ENCODE data around the gene GKAP1. TPM values are rescaled to one million over a fixed set of nuclear protein-coding genes. Genes with fewer than 3 reads are reported as not detected.
"Not testable (repeated sequence)": the region's sequence is repeated elsewhere in the genome, so short reads cannot be mapped to it uniquely, and the experiment has no call there.

GKAP1 gene
- total RNA-seq, 2 experiments from 2014 or later: 3.9 to 4.4 TPM

DNA sequence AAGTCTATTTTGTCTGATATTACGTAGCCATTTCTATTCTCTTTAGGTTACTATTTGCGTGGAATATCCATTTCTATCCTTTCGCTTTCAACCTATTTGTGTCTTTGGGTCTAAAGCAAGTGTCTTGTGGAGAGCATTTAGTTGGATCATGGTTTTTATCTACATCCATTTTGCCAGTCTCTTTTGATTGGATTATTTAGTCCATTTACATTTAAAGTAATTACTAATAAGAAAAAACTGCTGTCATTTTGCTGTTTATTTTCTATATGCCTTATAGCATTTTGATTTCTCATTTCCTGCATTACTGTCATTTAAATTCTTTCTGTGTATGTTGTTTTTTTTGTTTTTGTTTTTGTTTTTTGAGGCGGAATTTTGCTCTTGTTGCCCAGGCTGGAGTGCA is 83.8 kb downstream of the GKAP1 start:
- Mint-ChIP-seq H3K9me3 (peaks cover 13% of the 10 kb centered on the region), H3K36me3 (ENCODE audit: low read depth) (peaks cover 5% of the 10 kb centered on the region), H3K4me1 (ENCODE audit: low read depth) (peaks cover 8% of the 10 kb centered on the region), H3K27ac (no peak overlapping the region), H3K4me3 (no peak overlapping the region), H3K27me3 (no peaks in the 10 kb centered on the region)
- POLR2A ChIA-PET: no interaction called here
- intact Hi-C loops (cut with micrococcal nuclease): no loop called here
- CTCF ChIA-PET: no interaction called here
- no peak for ATAC-seq
- no peak for DNase-seq
- TF ChIP-seq CTCF (IDR thresholded peaks at IDR 0.05): no peak

DNA sequence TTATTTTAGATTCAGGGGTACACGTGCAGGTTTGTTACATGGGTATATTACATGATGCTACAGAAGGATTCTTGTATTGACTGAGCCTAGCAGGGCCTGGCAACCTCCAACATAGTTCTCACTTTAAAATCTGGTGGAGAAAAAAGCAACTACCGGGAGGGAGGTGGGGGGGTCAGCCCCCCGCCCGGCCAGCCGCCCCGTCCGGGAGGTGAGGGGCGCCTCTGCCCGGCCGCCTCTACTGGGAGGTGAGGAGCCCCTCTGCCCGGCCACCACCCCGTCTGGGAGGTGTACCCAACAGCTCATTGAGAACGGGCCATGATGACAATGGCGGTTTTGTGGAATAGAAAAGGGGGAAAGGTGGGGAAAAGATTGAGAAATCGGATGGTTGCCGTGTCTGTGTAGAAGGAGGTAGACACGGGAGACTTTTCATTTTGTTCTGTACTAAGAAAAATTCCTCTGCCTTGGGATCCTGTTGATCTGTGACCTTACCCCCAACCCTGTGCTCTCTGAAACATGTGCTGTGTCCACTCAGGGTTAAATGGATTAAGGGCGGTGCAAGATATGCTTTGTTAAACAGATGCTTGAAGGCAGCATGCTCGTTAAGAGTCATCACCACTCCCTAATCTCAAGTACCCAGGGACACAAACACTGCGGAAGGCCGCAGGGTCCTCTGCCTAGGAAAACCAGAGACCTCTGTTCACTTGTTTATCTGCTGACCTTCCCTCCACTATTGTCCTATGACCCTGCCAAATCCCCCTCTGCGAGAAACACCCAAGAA is 88.8 kb downstream of the GKAP1 start:
- H3K27ac Mint-ChIP-seq; intact Hi-C loops (cut with micrococcal nuclease); H3K36me3 Mint-ChIP-seq (ENCODE audit: low read depth); H3K4me1 Mint-ChIP-seq (ENCODE audit: low read depth); H3K27me3 Mint-ChIP-seq; ATAC-seq; H3K4me3 Mint-ChIP-seq; CTCF ChIA-PET; DNase-seq; POLR2A ChIA-PET; H3K9me3 Mint-ChIP-seq: not testable (repeated sequence)

GRCh38 chr9:83724436-83724835 is 93.1 kb downstream of the GKAP1 start:
- no peaks in the 10 kb centered on the region for H3K4me1 Mint-ChIP-seq (ENCODE audit: low read depth)
- ChIA-PET POLR2A (no interaction called here), CTCF (no interaction called here)
- no peaks in the 10 kb centered on the region for H3K36me3 Mint-ChIP-seq (ENCODE audit: low read depth)
- H3K27ac Mint-ChIP-seq: no peak overlapping the region
- H3K4me3 Mint-ChIP-seq: no peak overlapping the region
- ATAC-seq (no peak), DNase-seq (no peak)
- no peaks in the 10 kb centered on the region for H3K9me3 Mint-ChIP-seq
- intact Hi-C loops (cut with micrococcal nuclease): no loop called here
- no peaks in the 10 kb centered on the region for H3K27me3 Mint-ChIP-seq
- no peak for TF ChIP-seq CTCF (IDR thresholded peaks at IDR 0.05)

DNA sequence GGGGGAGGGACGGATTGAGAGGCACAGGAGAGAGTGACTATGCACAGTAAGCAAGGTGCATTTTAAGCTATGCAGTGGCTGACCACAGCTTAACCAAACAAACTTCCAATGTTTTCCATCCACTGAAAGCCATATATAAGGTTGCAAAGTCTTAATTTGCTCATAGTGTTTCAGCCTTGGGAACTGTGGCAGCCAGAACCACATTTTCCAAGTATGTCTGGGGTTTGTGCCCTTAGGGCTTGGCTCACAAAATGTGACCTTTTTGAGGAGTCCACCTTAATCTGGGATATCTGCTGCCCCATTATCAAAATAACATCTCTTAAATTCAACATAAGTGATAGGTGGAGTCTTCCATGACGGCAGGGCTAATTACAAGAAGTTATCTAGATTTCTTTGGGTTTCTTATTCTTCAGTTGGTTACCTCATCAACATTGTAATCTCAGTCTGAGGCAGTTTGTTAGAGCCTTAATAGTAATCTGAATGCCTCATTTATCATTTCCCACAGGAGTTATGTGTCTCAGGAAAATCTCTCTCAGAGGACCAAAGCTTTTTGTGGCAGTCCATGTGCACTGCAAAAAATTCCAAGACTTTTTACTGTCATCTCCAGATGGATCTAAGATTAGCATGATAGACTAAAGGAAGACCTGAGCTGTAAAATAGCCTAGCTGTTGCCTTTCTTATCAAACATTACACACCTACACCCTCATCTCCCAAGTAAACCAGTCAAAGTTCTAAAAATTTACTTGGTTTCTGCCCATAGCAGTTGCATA is 94.7 kb downstream of the GKAP1 start:
- H3K27me3 Mint-ChIP-seq: no peaks in the 10 kb centered on the region
- H3K27ac Mint-ChIP-seq: no peak overlapping the region
- no peak overlapping the region for H3K4me3 Mint-ChIP-seq
- no peak for ATAC-seq
- H3K4me1 Mint-ChIP-seq (ENCODE audit: low read depth): no peaks in the 10 kb centered on the region
- ChIA-PET POLR2A (interaction anchor here (1.2 kb wide), 1 partner anchor 23 kb away, joined by 3 read pairs; no protein-coding TSS in a partner anchor), CTCF (interaction anchor here (0.9 kb wide), 1 partner anchor 34 kb away, joined by 3 read pairs; no protein-coding TSS in a partner anchor)
- intact Hi-C loops (cut with micrococcal nuclease): no loop called here
- no peak for DNase-seq
- no peak for TF ChIP-seq CTCF (IDR thresholded peaks at IDR 0.05)
- no peaks in the 10 kb centered on the region for H3K9me3 Mint-ChIP-seq
- no peaks in the 10 kb centered on the region for H3K36me3 Mint-ChIP-seq (ENCODE audit: low read depth)

GRCh38 chr9:83721509-83721908 is 96.1 kb downstream of the GKAP1 start:
- intact Hi-C loops (cut with micrococcal nuclease): no loop called here
- CTCF ChIA-PET: no interaction called here
- POLR2A ChIA-PET: interaction anchor here (1.3 kb wide), 1 partner anchor 14 kb away, joined by 3 read pairs; the partner anchor contains the start of gene UBQLN1
- no peak overlapping the region for H3K27ac Mint-ChIP-seq
- no peaks in the 10 kb centered on the region for H3K9me3 Mint-ChIP-seq
- no peaks in the 10 kb centered on the region for H3K36me3 Mint-ChIP-seq (ENCODE audit: low read depth)
- H3K4me1 Mint-ChIP-seq (ENCODE audit: low read depth): no peaks in the 10 kb centered on the region
- no peak for TF ChIP-seq CTCF (IDR thresholded peaks at IDR 0.05)
- H3K4me3 Mint-ChIP-seq: no peak overlapping the region
- ATAC-seq (no peak), DNase-seq (no peak)
- no peaks in the 10 kb centered on the region for H3K27me3 Mint-ChIP-seq
